ENCODE data around the gene C1QTNF12. TPM values are rescaled to one million over a fixed set of nuclear protein-coding genes. Genes with fewer than 3 reads are reported as not detected.
"Not testable (repeated sequence)": the region's sequence is repeated elsewhere in the genome, so short reads cannot be mapped to it uniquely, and the experiment has no call there.

C1QTNF12 gene
- total and polyA plus RNA-seq, 7 experiments from 2014 or later: 0.56 to 5.8 (median 3.0) TPM; not detected in 1

GRCh38 chr1:1255078-1255477 lies 8.6 kb upstream of the C1QTNF12 start:
- Histone ChIP-seq H3K27me3 (ENCODE audit: control insufficient read depth in 2 of 2, insufficient read depth in 2 of 2, low read length in 2 of 2) (no peaks in the 10 kb centered on the region), H3K4me3 (ENCODE audit: low read length) (no peak overlapping the region), H3K36me3 (ENCODE audit: control insufficient read depth in 2 of 3, insufficient read depth in 3 of 3, low read length in 3 of 3) (peaks cover 0 to 52% (median 0%) of the 10 kb centered on the region in 3 experiments), H3K9me3 (ENCODE audit: control insufficient read depth in 2 of 3, low read length in 3 of 3) (no peaks in the 10 kb centered on the region), H3K27ac (ENCODE audit: low read depth, low read length) (no peak overlapping the region), H3K4me1 (ENCODE audit: control insufficient read depth in 2 of 2, insufficient read depth in 2 of 2, low read length in 2 of 2) (peaks cover 10 to 12% of the 10 kb centered on the region in 2 donors)
- Mint-ChIP-seq H3K9me3 (no peaks in the 10 kb centered on the region), H3K4me3 (no peak overlapping the region), H3K27ac (no peak overlapping the region), H3K27me3 (no peaks in the 10 kb centered on the region), H3K36me3 (peaks cover 4 to 20% (median 7%) of the 10 kb centered on the region in 5 donors), H3K4me1 (peaks cover 13 to 27% (median 20%) of the 10 kb centered on the region in 7 donors)
- ChIA-PET CTCF (interaction anchor here (0.8 kb wide), 1 partner anchor 133 kb away, joined by 3 read pairs; no protein-coding TSS in a partner anchor), POLR2A (interaction anchor here (0.7 kb wide), 1 partner anchor 315 kb away, joined by 3 read pairs; no protein-coding TSS in a partner anchor)
- ATAC-seq: no peak
- DNase-seq: no peak
- intact Hi-C loops (cut with micrococcal nuclease): no loop called here

DNA sequence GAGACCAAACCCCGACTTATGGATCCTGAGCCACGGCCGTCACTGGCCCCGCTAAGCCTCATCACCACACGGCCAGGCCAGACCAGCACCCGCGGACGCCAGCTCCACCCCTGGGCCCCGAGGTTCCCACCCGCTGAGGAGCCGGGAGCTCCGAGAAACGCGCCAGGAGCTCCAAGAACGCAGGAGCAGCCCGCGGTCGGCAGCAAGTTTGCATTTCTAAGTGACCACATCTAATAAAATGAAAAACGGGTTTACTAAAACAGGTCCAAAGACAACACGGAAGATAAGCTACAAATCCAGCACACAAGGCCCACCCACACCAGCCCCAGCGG lies 8.1 kb upstream of the C1QTNF12 start:
- Histone ChIP-seq H3K27me3 (ENCODE audit: control insufficient read depth in 2 of 2, insufficient read depth in 2 of 2, low read length in 2 of 2) (no peaks in the 10 kb centered on the region), H3K4me1 (ENCODE audit: control insufficient read depth in 2 of 2, insufficient read depth in 2 of 2, low read length in 2 of 2) (peaks cover 10 to 12% of the 10 kb centered on the region in 2 donors), H3K36me3 (ENCODE audit: control insufficient read depth in 2 of 3, insufficient read depth in 3 of 3, low read length in 3 of 3) (peaks cover 0 to 47% (median 0%) of the 10 kb centered on the region in 3 experiments), H3K27ac (ENCODE audit: low read depth, low read length) (no peak overlapping the region), H3K9me3 (ENCODE audit: control insufficient read depth in 2 of 3, low read length in 3 of 3) (no peaks in the 10 kb centered on the region), H3K4me3 (ENCODE audit: low read length) (no peak overlapping the region)
- H3K4me1 Mint-ChIP-seq: peaks cover 10 to 27% (median 16%) of the 10 kb centered on the region in 7 donors
- H3K27me3 Mint-ChIP-seq: no peaks in the 10 kb centered on the region
- DNase-seq (no peak), ATAC-seq (no peak)
- POLR2A ChIA-PET: interaction anchor here (0.7 kb wide), 1 partner anchor 314 kb away, joined by 3 read pairs; no protein-coding TSS in a partner anchor
- intact Hi-C loops (cut with micrococcal nuclease): loop anchor here in 1 of 2 donors (5.0 kb wide), 1 partner anchor 53 kb away; the partner anchor contains the start of genes ACAP3 and PUSL1
- H3K36me3 Mint-ChIP-seq: peaks cover 4 to 20% (median 7%) of the 10 kb centered on the region in 5 donors
- no peak overlapping the region for H3K27ac Mint-ChIP-seq
- CTCF ChIA-PET: interaction anchor here (0.8 kb wide), 1 partner anchor 133 kb away, joined by 3 read pairs; no protein-coding TSS in a partner anchor
- H3K9me3 Mint-ChIP-seq: no peaks in the 10 kb centered on the region
- H3K4me3 Mint-ChIP-seq: no peak overlapping the region

GRCh38 chr1:1253972-1254666 lies 7.6 kb upstream of the C1QTNF12 start:
- Histone ChIP-seq H3K36me3 (ENCODE audit: control insufficient read depth in 2 of 3, insufficient read depth in 3 of 3, low read length in 3 of 3) (peaks cover 0 to 42% (median 0%) of the 10 kb centered on the region in 3 experiments), H3K27ac (ENCODE audit: low read depth, low read length) (no peak overlapping the region), H3K27me3 (ENCODE audit: control insufficient read depth in 2 of 2, insufficient read depth in 2 of 2, low read length in 2 of 2) (no peaks in the 10 kb centered on the region), H3K4me3 (ENCODE audit: low read length) (no peak overlapping the region), H3K9me3 (ENCODE audit: control insufficient read depth in 2 of 3, low read length in 3 of 3) (no peaks in the 10 kb centered on the region), H3K4me1 (ENCODE audit: control insufficient read depth in 2 of 2, insufficient read depth in 2 of 2, low read length in 2 of 2) (peaks cover 10 to 12% of the 10 kb centered on the region in 2 donors)
- Mint-ChIP-seq H3K27me3 (no peaks in the 10 kb centered on the region), H3K27ac (peak overlapping the region in 1 of 9 donors; percentile 44), H3K9me3 (no peaks in the 10 kb centered on the region), H3K4me3 (no peak overlapping the region), H3K36me3 (peaks cover 4 to 20% (median 7%) of the 10 kb centered on the region in 5 donors), H3K4me1 (peaks cover 10 to 29% (median 15%) of the 10 kb centered on the region in 7 donors)
- no peak for ATAC-seq
- ChIA-PET CTCF (no interaction called here), POLR2A (no interaction called here)
- intact Hi-C loops (cut with micrococcal nuclease): loop anchor here in 1 of 2 donors (5.0 kb wide), 1 partner anchor 53 kb away; the partner anchor contains the start of genes ACAP3 and PUSL1
- DNase-seq: no peak

GRCh38 chr1:1253314-1253713 lies 6.8 kb upstream of the C1QTNF12 start:
- ChIA-PET CTCF (no interaction called here), POLR2A (no interaction called here)
- H3K27ac Mint-ChIP-seq: peak overlapping the region in 4 of 9 donors; percentile 16 to 82 (median 62)
- no peaks in the 10 kb centered on the region for H3K27me3 Mint-ChIP-seq
- Histone ChIP-seq H3K9me3 (ENCODE audit: control insufficient read depth in 2 of 3, low read length in 3 of 3) (no peaks in the 10 kb centered on the region), H3K27me3 (ENCODE audit: control insufficient read depth in 2 of 2, insufficient read depth in 2 of 2, low read length in 2 of 2) (no peaks in the 10 kb centered on the region), H3K36me3 (ENCODE audit: control insufficient read depth in 2 of 3, insufficient read depth in 3 of 3, low read length in 3 of 3) (peaks cover 0 to 38% (median 0%) of the 10 kb centered on the region in 3 experiments), H3K4me1 (ENCODE audit: control insufficient read depth in 2 of 2, insufficient read depth in 2 of 2, low read length in 2 of 2) (peaks cover 10 to 12% of the 10 kb centered on the region in 2 donors), H3K4me3 (ENCODE audit: low read length) (no peak overlapping the region), H3K27ac (ENCODE audit: low read depth, low read length) (no peak overlapping the region)
- intact Hi-C loops (cut with micrococcal nuclease): loop anchor here in 1 of 2 donors (5.0 kb wide), 1 partner anchor 54 kb away; the partner anchor contains the start of genes ACAP3 and PUSL1
- peak overlapping the region in 1 of 10 donors; percentile 6 for H3K4me3 Mint-ChIP-seq
- no peak for ATAC-seq
- H3K9me3 Mint-ChIP-seq: no peaks in the 10 kb centered on the region
- H3K4me1 Mint-ChIP-seq: peaks cover 8 to 29% (median 15%) of the 10 kb centered on the region in 7 donors
- no peak for DNase-seq
- H3K36me3 Mint-ChIP-seq: peaks cover 4 to 20% (median 7%) of the 10 kb centered on the region in 5 donors

DNA sequence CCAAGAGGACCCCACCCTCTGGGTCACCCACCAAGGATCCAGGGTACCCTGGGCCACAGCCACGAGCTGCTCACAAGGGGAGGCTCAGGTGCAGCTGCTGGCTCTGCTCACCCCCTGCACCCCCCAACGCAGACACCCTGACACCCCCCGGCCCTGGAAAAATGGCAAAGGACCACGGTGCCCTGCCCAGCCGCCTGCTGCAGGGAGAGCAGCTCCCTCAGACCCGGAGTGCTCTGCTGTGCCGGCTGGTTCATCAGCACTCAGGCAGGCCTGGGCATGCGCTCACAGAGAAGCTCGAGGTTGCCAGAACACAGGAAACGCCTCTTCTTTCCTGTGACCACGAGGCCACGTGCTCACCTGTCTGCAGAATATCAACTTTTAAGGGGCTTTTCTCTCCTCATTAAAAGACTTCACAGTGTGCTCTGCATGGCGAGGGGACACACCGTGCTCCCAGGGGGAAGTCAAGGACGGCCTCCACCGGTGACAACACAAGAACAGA lies 4.3 kb upstream of the C1QTNF12 start:
- H3K4me3 ChIP-seq (ENCODE audit: low read length): peak overlapping the region; percentile 14
- peak in 8 of 9 donors; percentile 39 to 79 (median 67) for DNase-seq
- H3K27me3 Mint-ChIP-seq: peaks cover 0 to 3% (median 0%) of the 10 kb centered on the region in 5 donors
- H3K27ac Mint-ChIP-seq: peak overlapping the region; percentile 40 to 96 (median 91)
- H3K4me1 ChIP-seq (ENCODE audit: control insufficient read depth in 2 of 2, insufficient read depth in 2 of 2, low read length in 2 of 2): peaks cover 10 to 12% of the 10 kb centered on the region in 2 donors
- peaks cover 4 to 29% (median 11%) of the 10 kb centered on the region in 7 donors for H3K4me1 Mint-ChIP-seq
- no peaks in the 10 kb centered on the region for H3K9me3 Mint-ChIP-seq
- peak overlapping the region; percentile 33 to 82 (median 74) for H3K4me3 Mint-ChIP-seq
- CTCF ChIA-PET: interaction anchor here (0.9 to 1.6 kb wide), 4 partner anchors 40 to 129 kb away, joined by 3 to 10 read pairs (median 4); no protein-coding TSS in a partner anchor
- H3K27ac ChIP-seq (ENCODE audit: low read depth, low read length): peak overlapping the region; percentile 69
- no peaks in the 10 kb centered on the region for H3K9me3 ChIP-seq (ENCODE audit: control insufficient read depth in 2 of 3, low read length in 3 of 3)
- intact Hi-C loops (cut with micrococcal nuclease): loop anchor here (1.0 to 5.0 kb wide), 4 partner anchors 20 to 129 kb away; partner anchors contain the start of genes ACAP3 (in 1 of the 2), PUSL1 (in 1 of the 2) and UBE2J2 (in 1 of the 2)
- peak; percentile 95 for ATAC-seq
- peaks cover 0 to 28% (median 0%) of the 10 kb centered on the region in 3 experiments for H3K36me3 ChIP-seq (ENCODE audit: control insufficient read depth in 2 of 3, insufficient read depth in 3 of 3, low read length in 3 of 3)
- POLR2A ChIA-PET: interaction anchor here (0.9 to 1.4 kb wide), 6 partner anchors 10 to 363 kb away, joined by 3 to 7 read pairs (median 3); partner anchors contain the start of genes B3GALT6, SDF4 and UBE2J2
- no peaks in the 10 kb centered on the region for H3K27me3 ChIP-seq (ENCODE audit: control insufficient read depth in 2 of 2, insufficient read depth in 2 of 2, low read length in 2 of 2)
- peaks cover 0 to 15% (median 6%) of the 10 kb centered on the region in 5 donors for H3K36me3 Mint-ChIP-seq

DNA sequence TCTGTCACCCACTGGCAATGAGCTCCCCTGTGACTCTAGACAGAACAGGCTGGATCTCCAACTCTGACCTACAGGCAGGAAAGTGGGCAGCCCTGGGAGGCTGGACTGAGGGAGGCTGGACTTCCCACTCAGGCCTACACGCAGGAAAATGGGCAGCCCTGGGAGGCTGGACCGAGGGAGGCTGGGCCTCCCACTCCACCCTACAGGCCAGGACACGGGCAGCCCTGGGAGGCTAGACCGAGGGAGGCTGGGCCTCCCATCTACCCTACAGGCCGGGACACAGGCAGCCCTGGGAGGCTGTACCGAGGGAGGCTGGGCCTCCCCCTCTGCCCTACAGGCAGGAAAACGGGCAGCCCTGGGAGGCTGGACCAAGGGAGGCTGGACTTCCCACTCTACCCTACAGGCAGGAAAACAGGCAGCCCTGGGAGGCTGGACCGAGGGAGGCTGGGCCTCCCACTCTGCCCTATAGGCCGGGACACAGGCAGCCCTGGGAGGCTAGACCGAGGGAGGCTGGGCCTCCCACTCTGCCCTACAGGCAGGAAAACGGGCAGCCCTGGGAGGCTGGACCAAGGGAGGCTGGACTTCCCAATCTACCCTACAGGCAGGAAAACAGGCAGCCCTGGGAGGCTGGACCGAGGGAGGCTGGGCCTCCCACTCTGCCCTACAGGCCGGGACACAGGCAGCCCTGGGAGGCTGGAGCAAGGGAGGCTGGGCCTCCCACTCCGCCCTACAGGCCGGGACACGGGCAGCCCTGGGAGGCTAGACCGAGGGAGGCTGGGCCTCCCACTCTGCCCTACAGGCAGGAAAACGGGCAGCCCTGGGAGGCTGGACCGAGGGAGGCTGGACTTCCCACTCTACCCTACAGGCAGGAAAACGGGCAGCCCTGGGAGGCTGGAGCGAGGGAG lies 1.7 kb upstream of the C1QTNF12 start:
- intact Hi-C loops (cut with micrococcal nuclease); H3K36me3 ChIP-seq (ENCODE audit: control insufficient read depth in 2 of 3, insufficient read depth in 3 of 3, low read length in 3 of 3); ATAC-seq: not testable (repeated sequence)

More for the DNA sequence above, 1.7 kb upstream of the C1QTNF12 start:
- H3K4me3 ChIP-seq (ENCODE audit: low read length); H3K36me3 Mint-ChIP-seq; H3K4me3 Mint-ChIP-seq; H3K9me3 Mint-ChIP-seq; H3K27me3 ChIP-seq (ENCODE audit: control insufficient read depth in 2 of 2, insufficient read depth in 2 of 2, low read length in 2 of 2); H3K27ac ChIP-seq (ENCODE audit: low read depth, low read length); CTCF ChIA-PET; H3K27me3 Mint-ChIP-seq; H3K9me3 ChIP-seq (ENCODE audit: control insufficient read depth in 2 of 3, low read length in 3 of 3); DNase-seq; H3K27ac Mint-ChIP-seq: not testable (repeated sequence)
- POLR2A ChIA-PET: interaction anchor here (1.3 kb wide), 1 partner anchor 17 kb away, joined by 4 read pairs; no protein-coding TSS in a partner anchor
- peaks cover 3 to 29% (median 11%) of the 10 kb centered on the region in 7 donors for H3K4me1 Mint-ChIP-seq
- H3K4me1 ChIP-seq (ENCODE audit: control insufficient read depth in 2 of 2, insufficient read depth in 2 of 2, low read length in 2 of 2): peaks cover 10 to 12% of the 10 kb centered on the region in 2 donors
